Peyer's patch (tissue), 4 donors: Measurements from ENCODE around the gene CLNK. TPM values are rescaled to one million over a fixed set of nuclear protein-coding genes. Genes with fewer than 3 reads are reported as not detected.
A peak's percentile ranks its signal among the peaks of the same experiment; 100 is the strongest.

Experiments used
- DNase-seq, 3 donors: peaks; one replicate each; pipeline ENCODE4 v3.0.0-alpha.2; 2017 to 2019
- H3K27ac ChIP-seq, 4 donors: fragments of 200-600 bp; sonication (generic); one replicate each; pipeline ENCODE4 v1.5.1; 2016 to 2019
- H3K27me3 ChIP-seq, 2 donors: fragments of 200-600 bp; sonication (generic); one replicate each; pipeline ENCODE4 v1.5.1; 2019
- H3K36me3 ChIP-seq, 3 donors: fragments of 200-600 bp; sonication (generic); one replicate each; pipeline ENCODE4 v1.5.1; 2016 to 2019
- H3K4me1 ChIP-seq, 4 donors: fragments of 200-600 bp; sonication (generic); one replicate each; pipeline ENCODE4 v1.5.1; 2016 to 2019
- H3K4me3 ChIP-seq, 4 donors: fragments of 200-600 bp; sonication (generic); 1 replicate in 3 of 4; 2 replicates in 1 of 4; pipeline ENCODE4 v1.5.1; 2016 to 2019; ENCODE audit warnings: mild to moderate bottlenecking in 1 of 4
- H3K9me3 ChIP-seq, 4 donors: fragments of 200-600 bp; sonication (generic); one replicate each; pipeline ENCODE4 v1.5.1; 2016 to 2019; ENCODE audit warnings: mild to moderate bottlenecking in 1 of 4
- POLR2A ChIP-seq, 2 donors: fragments of 450-650 bp; IDR thresholded peaks; one replicate each; pipeline ENCODE4 v1.5.1; 2017; ENCODE audit warnings: antibody characterized with exemption in 2 of 2, mild to moderate bottlenecking in 2 of 2, moderate library complexity in 2 of 2
- total RNA-seq, 4 donors: library from RNA; depleted of rRNA; stranded (reverse); fragments of >200 nt; gene quantifications; one replicate each; pipeline ENCODE4 v1.1.0, GENCODE V29; 2016
- TF ChIP-seq, protein P1 (sequence below), 6 experiments: fragments of 450-650 bp in 4 of 6; fragments of 200-600 bp in 2 of 6; sonication (generic) in 1 of 6; IDR thresholded peaks; one replicate each; pipeline ENCODE4 v1.5.1; 2017 to 2019; ENCODE audit warnings: antibody characterized with exemption in 6 of 6, mild to moderate bottlenecking in 3 of 6, moderate library complexity in 1 of 6

The CLNK gene
- total RNA-seq, 4 donors from 2014 or later, result 0.13 to 4.1 TPM; not detected in 2

DNA sequence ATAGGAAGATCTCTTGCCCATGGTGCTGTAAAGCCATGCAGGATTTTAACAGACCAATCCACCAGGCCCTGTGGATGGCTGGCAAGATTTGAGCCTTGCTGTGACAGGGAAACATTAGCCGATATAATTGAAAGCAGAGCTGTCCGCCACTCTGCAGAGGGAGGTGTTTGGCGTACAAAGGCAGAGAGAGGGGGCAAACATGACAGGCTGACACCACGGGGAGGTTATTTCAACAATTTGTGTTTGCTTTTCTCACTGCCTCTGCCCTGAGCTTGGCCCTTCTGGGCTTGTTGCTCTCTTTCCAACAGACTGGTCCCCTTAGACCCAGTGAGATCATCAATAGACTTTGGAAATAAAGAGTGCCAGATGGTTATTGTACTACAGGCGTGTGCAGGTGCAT, 59.4 kb downstream of the CLNK start:
- no peak overlapping the region for H3K4me3 ChIP-seq
- H3K36me3 ChIP-seq, result no peaks in the 10 kb centered on the region
- H3K27ac ChIP-seq, result no peak overlapping the region
- H3K4me1 ChIP-seq, result no peaks in the 10 kb centered on the region
- no peaks in the 10 kb centered on the region for H3K9me3 ChIP-seq
- no peak for TF ChIP-seq POLR2A (IDR thresholded peaks at IDR 0.05)
- TF ChIP-seq, protein P1, sequence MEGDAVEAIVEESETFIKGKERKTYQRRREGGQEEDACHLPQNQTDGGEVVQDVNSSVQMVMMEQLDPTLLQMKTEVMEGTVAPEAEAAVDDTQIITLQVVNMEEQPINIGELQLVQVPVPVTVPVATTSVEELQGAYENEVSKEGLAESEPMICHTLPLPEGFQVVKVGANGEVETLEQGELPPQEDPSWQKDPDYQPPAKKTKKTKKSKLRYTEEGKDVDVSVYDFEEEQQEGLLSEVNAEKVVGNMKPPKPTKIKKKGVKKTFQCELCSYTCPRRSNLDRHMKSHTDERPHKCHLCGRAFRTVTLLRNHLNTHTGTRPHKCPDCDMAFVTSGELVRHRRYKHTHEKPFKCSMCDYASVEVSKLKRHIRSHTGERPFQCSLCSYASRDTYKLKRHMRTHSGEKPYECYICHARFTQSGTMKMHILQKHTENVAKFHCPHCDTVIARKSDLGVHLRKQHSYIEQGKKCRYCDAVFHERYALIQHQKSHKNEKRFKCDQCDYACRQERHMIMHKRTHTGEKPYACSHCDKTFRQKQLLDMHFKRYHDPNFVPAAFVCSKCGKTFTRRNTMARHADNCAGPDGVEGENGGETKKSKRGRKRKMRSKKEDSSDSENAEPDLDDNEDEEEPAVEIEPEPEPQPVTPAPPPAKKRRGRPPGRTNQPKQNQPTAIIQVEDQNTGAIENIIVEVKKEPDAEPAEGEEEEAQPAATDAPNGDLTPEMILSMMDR (IDR thresholded peaks at IDR 0.05), result no peak
- no peaks in the 10 kb centered on the region for H3K27me3 ChIP-seq
- DNase-seq, result no peak

DNA sequence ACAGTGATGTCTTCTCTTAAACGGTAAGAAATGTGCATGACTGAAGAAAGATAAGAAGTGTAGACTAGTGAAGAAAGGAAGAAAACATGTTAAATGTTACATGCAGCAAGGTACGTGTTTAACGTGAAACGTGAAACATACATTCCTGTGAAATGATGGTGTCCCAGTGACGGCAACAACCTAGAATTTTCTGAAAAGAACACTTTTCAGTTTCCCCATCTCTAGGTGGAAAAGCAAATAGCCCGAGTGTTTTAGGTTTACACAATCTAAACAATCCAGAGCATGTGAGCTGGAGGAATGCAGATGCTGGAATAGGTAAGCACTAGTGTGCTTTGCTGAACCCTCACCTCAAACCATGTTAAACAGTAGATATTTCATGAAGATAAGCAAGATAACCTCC, 60.7 kb downstream of the CLNK start:
- Histone ChIP-seq H3K27ac (no peak overlapping the region), H3K4me3 (no peak overlapping the region), H3K27me3 (no peaks in the 10 kb centered on the region), H3K4me1 (no peaks in the 10 kb centered on the region), H3K9me3 (no peaks in the 10 kb centered on the region), H3K36me3 (no peaks in the 10 kb centered on the region)
- no peak for DNase-seq
- TF ChIP-seq, protein P1 (IDR thresholded peaks at IDR 0.05), result no peak
- TF ChIP-seq POLR2A (IDR thresholded peaks at IDR 0.05), result no peak

DNA sequence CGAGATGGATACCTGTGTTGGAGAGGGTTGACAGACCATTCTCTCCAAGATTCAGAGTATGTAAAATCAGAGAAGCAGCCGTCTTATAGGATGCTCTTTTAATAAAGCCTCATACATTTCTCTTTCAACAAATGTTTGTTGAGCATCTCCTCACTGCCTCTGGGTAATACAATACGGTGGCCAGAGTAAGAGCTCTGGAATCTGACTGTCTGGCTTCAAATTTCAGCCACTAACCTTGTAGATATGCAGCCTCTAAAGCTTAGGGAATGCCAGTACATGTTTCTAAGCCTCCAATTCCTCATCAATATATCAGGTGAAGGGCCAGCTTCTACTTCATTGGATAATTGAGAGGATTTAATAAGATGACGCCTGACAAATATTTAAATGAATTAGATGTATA, 61.3 kb downstream of the CLNK start:
- no peaks in the 10 kb centered on the region for H3K4me1 ChIP-seq
- H3K27me3 ChIP-seq, result no peaks in the 10 kb centered on the region
- H3K27ac ChIP-seq, result no peak overlapping the region
- H3K4me3 ChIP-seq, result no peak overlapping the region
- no peak for TF ChIP-seq POLR2A (IDR thresholded peaks at IDR 0.05)
- TF ChIP-seq, protein P1 (IDR thresholded peaks at IDR 0.05), result no peak
- no peak for DNase-seq
- H3K36me3 ChIP-seq, result no peaks in the 10 kb centered on the region
- H3K9me3 ChIP-seq, result no peaks in the 10 kb centered on the region

DNA sequence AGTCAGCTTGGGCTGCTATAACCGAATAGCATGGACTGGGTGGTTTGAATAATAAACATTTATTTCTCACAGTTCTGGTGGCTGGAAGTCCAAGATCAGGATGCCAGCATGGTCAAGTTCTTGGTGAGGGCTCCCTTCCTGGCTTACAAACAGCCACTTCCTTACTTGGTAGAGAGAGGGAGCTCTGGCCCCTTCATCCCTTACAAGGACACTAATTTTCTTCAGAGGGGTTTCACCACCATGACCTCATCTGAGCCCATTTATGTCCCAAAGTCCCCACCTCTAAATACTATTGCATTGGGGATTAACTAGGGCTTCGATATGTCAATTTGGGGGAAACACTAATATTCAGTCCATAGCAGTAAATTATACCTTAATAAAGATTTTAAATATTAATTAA, 61.8 kb downstream of the CLNK start:
- Histone ChIP-seq H3K9me3 (no peaks in the 10 kb centered on the region), H3K27me3 (no peaks in the 10 kb centered on the region), H3K36me3 (no peaks in the 10 kb centered on the region), H3K27ac (no peak overlapping the region), H3K4me3 (no peak overlapping the region), H3K4me1 (no peaks in the 10 kb centered on the region)
- TF ChIP-seq POLR2A (IDR thresholded peaks at IDR 0.05), result no peak
- TF ChIP-seq, protein P1 (IDR thresholded peaks at IDR 0.05), result peak in 1 of 6 experiments; percentile 28
- DNase-seq, result no peak

DNA sequence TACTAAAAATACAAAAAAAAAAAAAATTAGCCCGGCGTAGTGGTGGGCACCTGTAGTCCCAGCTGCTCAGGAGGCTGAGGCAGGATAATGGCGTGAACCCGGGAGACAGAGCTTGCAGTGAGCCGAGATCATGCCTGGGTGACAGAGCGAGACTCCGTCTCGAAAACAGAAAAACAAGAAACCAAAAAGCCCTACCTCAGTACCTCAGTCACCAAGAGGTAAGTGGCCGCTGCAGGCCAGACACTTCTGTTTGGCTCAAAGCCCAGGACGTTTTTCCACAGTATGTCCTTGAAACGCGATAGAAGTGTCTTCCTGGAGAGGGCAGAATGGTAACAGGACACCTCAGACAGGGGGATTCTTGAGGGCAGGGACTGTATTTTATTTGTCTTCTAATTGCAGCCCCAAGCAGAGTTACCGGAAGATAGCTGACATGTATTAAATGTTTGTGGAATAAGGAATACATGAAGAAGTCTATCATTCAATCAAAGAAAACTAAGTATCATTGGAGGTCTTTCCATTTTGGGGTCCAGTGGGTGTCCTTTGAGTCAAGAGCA, 63.6 kb downstream of the CLNK start:
- Histone ChIP-seq H3K9me3 (no peaks in the 10 kb centered on the region), H3K36me3 (no peaks in the 10 kb centered on the region), H3K4me3 (no peak overlapping the region), H3K27ac (no peak overlapping the region), H3K27me3 (no peaks in the 10 kb centered on the region), H3K4me1 (no peaks in the 10 kb centered on the region)
- no peak for TF ChIP-seq POLR2A (IDR thresholded peaks at IDR 0.05)
- DNase-seq, result no peak

DNA sequence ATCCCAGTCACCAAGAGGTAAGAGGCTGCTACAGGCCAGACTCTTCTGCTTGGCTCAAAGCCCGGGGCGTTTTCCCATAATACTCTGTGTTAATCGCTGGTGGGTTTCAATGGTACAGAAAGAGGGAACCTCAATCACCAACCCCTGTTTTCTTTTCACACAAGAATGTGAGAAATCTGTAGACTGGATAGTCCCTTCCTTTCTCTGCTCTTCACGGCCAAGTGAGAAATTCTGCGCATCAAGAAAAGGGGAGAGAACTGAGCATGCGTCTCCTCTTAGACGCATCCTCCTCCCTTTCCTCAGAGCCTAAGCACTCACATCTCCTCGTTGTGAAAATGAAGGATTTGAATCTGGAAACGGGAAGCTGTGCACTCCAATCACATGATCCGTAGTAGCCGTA, 64.7 kb downstream of the CLNK start:
- Histone ChIP-seq H3K9me3 (no peaks in the 10 kb centered on the region), H3K4me3 (no peak overlapping the region), H3K27me3 (no peaks in the 10 kb centered on the region), H3K27ac (no peak overlapping the region), H3K36me3 (no peaks in the 10 kb centered on the region), H3K4me1 (no peaks in the 10 kb centered on the region)
- DNase-seq, result no peak
- TF ChIP-seq, protein P1 (IDR thresholded peaks at IDR 0.05), result no peak
- TF ChIP-seq POLR2A (IDR thresholded peaks at IDR 0.05), result no peak
